Testis (tissue), 3 donors: ENCODE data around the gene PLXDC2. TPM values are rescaled to one million over a fixed set of nuclear protein-coding genes. Genes with fewer than 3 reads are reported as not detected.

Experiments used
- DNase-seq: peaks from one replicate; pipeline ENCODE4 v3.0.0-alpha.2; 2019
- H3K27ac ChIP-seq, 2 donors: fragments of 200-600 bp; sonication (generic); one replicate each; pipeline ENCODE4 v1.5.1; 2019
- H3K27me3 ChIP-seq: fragments of 200-600 bp; sonication (generic); one replicate; pipeline ENCODE4 v1.5.1; 2019
- H3K36me3 ChIP-seq: fragments of 200-600 bp; sonication (generic); one replicate; pipeline ENCODE4 v1.5.1; 2017; ENCODE audit warnings: low read depth; ENCODE audit errors: missing control alignments
- H3K4me1 ChIP-seq: fragments of 200-600 bp; sonication (generic); one replicate; pipeline ENCODE4 v1.5.1; 2019
- H3K4me3 ChIP-seq, 2 donors: fragments of 200-600 bp; sonication (generic); one replicate each; pipeline ENCODE4 v1.5.1; 2017 to 2019
- H3K9me3 ChIP-seq: fragments of 200-600 bp; sonication (generic); one replicate; pipeline ENCODE4 v1.5.1; 2017
- POLR2A ChIP-seq: fragments of 450-650 bp; IDR thresholded peaks from one replicate; pipeline ENCODE4 v1.6.1; 2017; ENCODE audit warnings: antibody characterized with exemption, mild to moderate bottlenecking, moderate library complexity
- whole genome bisulfite sequencing, 2 donors: methylation state at CpG; one replicate each; pipeline ENCODE4 v1.1.5; 2018; 5-methylcytosine and 5-hydroxymethylcytosine counted together
- intact Hi-C: fragments of 100-400 bp; cut with DNase I; formaldehyde crosslinking; loops from one replicate; pipeline ENCODE4 v1.15.1; 2023; ENCODE audit warnings: low total_unique reads
- polyA plus RNA-seq: library from polyadenylated mRNA; stranded (reverse); fragments of 350-450 nt; fragmentation: Illumina TruSeq; extraction: RNeasy Lipid Tissue Mini Kit (QIAGEN cat#74804); gene quantifications from one replicate; pipeline ENCODE4 v1.2.3, GENCODE V29; 2014; ENCODE audit warnings: low read depth, low replicate concordance; ENCODE audit not compliant: insufficient read depth
- total RNA-seq, 2 donors: library from RNA; depleted of rRNA; stranded (reverse); fragments of >200 nt; gene quantifications; one replicate each; pipeline ENCODE4 v1.2.3, GENCODE V29; 2016
- TF ChIP-seq, protein P1 (sequence below), 3 experiments: fragments of 450-650 bp in 2 of 3; fragments of 200-600 bp in 1 of 3; sonication (generic) in 1 of 3; IDR thresholded peaks; one replicate each; pipeline ENCODE4 v1.5.1; 2016 to 2019; ENCODE audit warnings: antibody characterized with exemption in 3 of 3, mild to moderate bottlenecking in 2 of 3, moderate library complexity in 1 of 3

Gene PLXDC2
- total and polyA plus RNA-seq, 3 donors from 2014 or later, result 27.5 to 81.7 (median 53.6) TPM

DNA sequence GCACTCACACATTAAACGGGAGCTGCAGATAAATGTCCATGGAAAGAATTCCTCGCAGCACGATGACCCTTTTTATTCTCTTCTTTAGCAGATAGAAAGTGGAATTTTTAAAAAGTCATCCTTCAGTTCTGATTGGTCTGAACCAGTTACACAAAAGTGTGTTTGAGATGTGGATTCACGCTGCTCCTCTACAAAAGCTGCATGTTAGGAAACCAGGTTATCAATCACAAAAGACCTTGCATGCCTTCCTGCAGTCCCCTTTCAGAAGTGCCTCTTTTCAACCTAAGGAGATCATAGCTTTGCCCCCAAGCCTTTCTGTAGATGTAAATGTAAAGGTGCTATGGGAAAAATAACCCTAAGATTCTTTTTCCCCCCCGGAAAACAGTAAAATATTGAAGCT, 299.7 kb downstream of the PLXDC2 start:
- intact Hi-C loops, result no loop called here
- no peaks in the 10 kb centered on the region for H3K36me3 ChIP-seq

DNA sequence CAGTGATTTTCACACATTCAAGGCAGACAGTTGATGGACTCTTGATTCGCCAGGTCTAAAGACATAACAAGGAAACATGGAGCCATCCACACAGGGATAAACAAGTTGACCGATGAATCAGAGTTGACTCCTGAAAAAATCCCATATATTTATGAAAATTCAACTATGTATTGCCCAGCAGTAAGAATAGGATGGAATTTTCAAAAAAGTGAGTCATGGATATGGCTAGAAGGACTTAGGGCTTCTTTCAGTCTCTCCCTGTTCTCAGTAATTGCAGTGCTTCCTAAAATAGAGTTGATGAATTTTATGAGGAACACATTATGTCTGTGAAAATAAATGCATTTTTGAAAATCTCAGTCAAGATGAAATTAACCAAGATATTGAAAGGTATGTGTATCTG, 301.2 kb downstream of the PLXDC2 start:
- Histone ChIP-seq H3K4me3 (no peak overlapping the region), H3K27me3 (no peaks in the 10 kb centered on the region), H3K27ac (no peak overlapping the region), H3K36me3 (no peaks in the 10 kb centered on the region), H3K9me3 (no peaks in the 10 kb centered on the region), H3K4me1 (no peaks in the 10 kb centered on the region)
- intact Hi-C loops, result no loop called here
- 96% methylated on average over 2 of the region's 2 CpGs for WGBS, 2 donors
- TF ChIP-seq, protein P1, sequence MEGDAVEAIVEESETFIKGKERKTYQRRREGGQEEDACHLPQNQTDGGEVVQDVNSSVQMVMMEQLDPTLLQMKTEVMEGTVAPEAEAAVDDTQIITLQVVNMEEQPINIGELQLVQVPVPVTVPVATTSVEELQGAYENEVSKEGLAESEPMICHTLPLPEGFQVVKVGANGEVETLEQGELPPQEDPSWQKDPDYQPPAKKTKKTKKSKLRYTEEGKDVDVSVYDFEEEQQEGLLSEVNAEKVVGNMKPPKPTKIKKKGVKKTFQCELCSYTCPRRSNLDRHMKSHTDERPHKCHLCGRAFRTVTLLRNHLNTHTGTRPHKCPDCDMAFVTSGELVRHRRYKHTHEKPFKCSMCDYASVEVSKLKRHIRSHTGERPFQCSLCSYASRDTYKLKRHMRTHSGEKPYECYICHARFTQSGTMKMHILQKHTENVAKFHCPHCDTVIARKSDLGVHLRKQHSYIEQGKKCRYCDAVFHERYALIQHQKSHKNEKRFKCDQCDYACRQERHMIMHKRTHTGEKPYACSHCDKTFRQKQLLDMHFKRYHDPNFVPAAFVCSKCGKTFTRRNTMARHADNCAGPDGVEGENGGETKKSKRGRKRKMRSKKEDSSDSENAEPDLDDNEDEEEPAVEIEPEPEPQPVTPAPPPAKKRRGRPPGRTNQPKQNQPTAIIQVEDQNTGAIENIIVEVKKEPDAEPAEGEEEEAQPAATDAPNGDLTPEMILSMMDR (IDR thresholded peaks at IDR 0.05), result no peak
- TF ChIP-seq POLR2A, result no peak
- DNase-seq, result no peak

More for the DNA sequence above, 299.7 kb downstream of the PLXDC2 start:
- no peak for TF ChIP-seq POLR2A
- TF ChIP-seq, protein P1 (IDR thresholded peaks at IDR 0.05), result no peak
- DNase-seq, result no peak
- no peak overlapping the region for H3K27ac ChIP-seq
- H3K9me3 ChIP-seq, result no peaks in the 10 kb centered on the region
- peaks cover 1% of the 10 kb centered on the region for H3K4me1 ChIP-seq
- 89 to 90% methylated on average over 5 of the region's 5 CpGs for WGBS, 2 donors
- H3K27me3 ChIP-seq, result no peaks in the 10 kb centered on the region
- no peak overlapping the region for H3K4me3 ChIP-seq

DNA sequence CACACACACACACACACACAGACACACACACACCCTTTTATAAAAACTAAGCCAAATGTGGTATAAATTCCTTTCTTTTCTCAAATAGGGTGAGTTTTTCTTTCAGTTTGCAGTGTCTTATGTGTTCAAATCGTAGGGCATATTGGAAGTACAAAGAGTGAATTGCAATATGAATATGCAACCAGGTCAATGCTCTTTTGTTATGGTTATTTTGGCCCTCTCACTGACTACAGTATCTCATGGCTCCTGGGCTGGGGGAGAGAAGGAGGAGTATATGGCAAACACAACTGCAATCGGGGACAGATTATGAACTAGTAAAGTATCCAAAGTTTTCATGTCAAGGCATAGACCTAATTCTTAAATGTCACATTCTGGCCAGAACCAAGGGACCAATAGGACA, 301.9 kb downstream of the PLXDC2 start:
- intact Hi-C loops, result no loop called here
- 25 to 73% methylated on average over 2 of the region's 2 CpGs for WGBS, 2 donors
- no peak overlapping the region for H3K4me3 ChIP-seq

DNA sequence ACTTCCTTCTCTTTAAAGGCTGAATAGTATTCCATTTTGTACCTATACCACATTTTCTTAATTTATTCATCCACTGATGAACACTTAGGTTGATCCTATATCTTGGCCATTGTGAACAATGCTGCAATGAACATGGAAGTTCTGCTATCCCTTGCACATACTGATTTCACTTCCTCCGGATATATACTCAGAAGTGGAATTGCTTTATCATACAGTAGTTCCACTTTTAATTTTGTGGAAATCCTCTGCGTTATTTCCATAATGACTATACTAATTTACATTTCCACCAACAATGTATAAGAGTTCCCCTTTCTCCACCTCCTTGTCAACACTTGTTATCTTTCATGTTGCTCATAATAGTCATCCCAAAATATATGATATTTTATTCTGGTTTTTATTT, 312.6 kb downstream of the PLXDC2 start:
- Histone ChIP-seq H3K9me3 (no peaks in the 10 kb centered on the region), H3K27me3 (no peaks in the 10 kb centered on the region), H3K27ac (no peak overlapping the region), H3K4me3 (no peak overlapping the region), H3K4me1 (no peaks in the 10 kb centered on the region), H3K36me3 (no peaks in the 10 kb centered on the region)
- no peak for TF ChIP-seq POLR2A
- TF ChIP-seq, protein P1 (IDR thresholded peaks at IDR 0.05), result no peak
- intact Hi-C loops, result no loop called here
- DNase-seq, result no peak
- 81 to 94% methylated on average over 2 of the region's 2 CpGs for WGBS, 2 donors

More for the DNA sequence above, 301.9 kb downstream of the PLXDC2 start:
- no peaks in the 10 kb centered on the region for H3K36me3 ChIP-seq
- no peaks in the 10 kb centered on the region for H3K27me3 ChIP-seq
- no peaks in the 10 kb centered on the region for H3K9me3 ChIP-seq
- H3K27ac ChIP-seq, result no peak overlapping the region
- DNase-seq, result no peak
- TF ChIP-seq POLR2A, result no peak
- TF ChIP-seq, protein P1 (IDR thresholded peaks at IDR 0.05), result no peak
- no peaks in the 10 kb centered on the region for H3K4me1 ChIP-seq

DNA sequence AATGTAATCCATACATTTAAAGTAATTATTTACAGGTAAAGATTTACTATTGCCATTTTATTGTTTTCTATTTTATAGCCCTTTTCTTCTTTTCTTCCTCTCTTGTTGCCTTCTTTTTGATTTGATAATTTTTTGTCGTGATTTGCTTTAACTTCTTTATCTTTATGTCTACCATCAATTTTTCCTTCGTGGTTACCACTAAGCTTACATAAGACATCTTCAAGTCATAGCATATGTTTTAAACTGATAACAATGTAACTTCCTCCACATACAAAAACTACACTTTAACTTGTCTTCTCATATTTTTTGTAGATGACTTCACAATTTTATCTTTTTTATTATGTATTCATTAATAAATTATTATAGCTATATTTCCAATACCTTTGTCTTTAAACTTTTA, 316.6 kb downstream of the PLXDC2 start:
- H3K4me1 ChIP-seq, result no peaks in the 10 kb centered on the region
- intact Hi-C loops, result no loop called here
- no peaks in the 10 kb centered on the region for H3K9me3 ChIP-seq
- no peak for DNase-seq
- no peaks in the 10 kb centered on the region for H3K27me3 ChIP-seq
- TF ChIP-seq, protein P1 (IDR thresholded peaks at IDR 0.05), result no peak
- no peak for TF ChIP-seq POLR2A
- H3K4me3 ChIP-seq, result no peak overlapping the region
- H3K36me3 ChIP-seq, result no peaks in the 10 kb centered on the region
- 82% methylated on average over 2 of the region's 2 CpGs for WGBS, 2 donors
- no peak overlapping the region for H3K27ac ChIP-seq
